ENCODE data around the gene PRR29.

Gene PRR29

GRCh38 chr17:64005734-64006167 is 7.6 kb downstream of the PRR29 start:
- TF ChIP-seq REST (IDR thresholded peaks at IDR 0.05; ENCODE audit: insufficient read depth in 1 of 2, low read depth in 2 of 2, low read length in 2 of 2) (no peak), SIN3A (IDR thresholded peaks at IDR 0.05; ENCODE audit: borderline replicate concordance, insufficient read depth, low read length) (no peak), FOXP2 (optimal IDR thresholded peaks at IDR 0.05; ENCODE audit: borderline replicate concordance, extremely low read depth, extremely low read length, insufficient read depth) (no peak), POLR2AphosphoS5 (IDR thresholded peaks at IDR 0.05; ENCODE audit: low read depth, low read length) (no peak), TAF1 (IDR thresholded peaks at IDR 0.05; ENCODE audit: borderline replicate concordance, insufficient read depth, low read length) (no peak)

- TF ChIP-seq SIN3A (IDR thresholded peaks at IDR 0.05; ENCODE audit: borderline replicate concordance, insufficient read depth, low read length): no peak
- TF ChIP-seq FOXP2 (optimal IDR thresholded peaks at IDR 0.05; ENCODE audit: borderline replicate concordance, extremely low read depth, extremely low read length, insufficient read depth): no peak
- TF ChIP-seq REST (IDR thresholded peaks at IDR 0.05; ENCODE audit: insufficient read depth in 1 of 2, low read depth in 2 of 2, low read length in 2 of 2): no peak
- no peak for TF ChIP-seq POLR2AphosphoS5 (IDR thresholded peaks at IDR 0.05; ENCODE audit: low read depth, low read length)
- TF ChIP-seq TAF1 (IDR thresholded peaks at IDR 0.05; ENCODE audit: borderline replicate concordance, insufficient read depth, low read length): no peak
These were observed 8.4 kb downstream of the PRR29 start for GRCh38 chr17:64006361-64007088.

GRCh38 chr17:64007838-64008282 is 9.7 kb downstream of the PRR29 start:
- TF ChIP-seq TAF1 (IDR thresholded peaks at IDR 0.05; ENCODE audit: borderline replicate concordance, insufficient read depth, low read length) (no peak), REST (IDR thresholded peaks at IDR 0.05; ENCODE audit: insufficient read depth in 1 of 2, low read depth in 2 of 2, low read length in 2 of 2) (no peak), SIN3A (IDR thresholded peaks at IDR 0.05; ENCODE audit: borderline replicate concordance, insufficient read depth, low read length) (no peak), POLR2AphosphoS5 (IDR thresholded peaks at IDR 0.05; ENCODE audit: low read depth, low read length) (no peak), FOXP2 (optimal IDR thresholded peaks at IDR 0.05; ENCODE audit: borderline replicate concordance, extremely low read depth, extremely low read length, insufficient read depth) (no peak)

GRCh38 chr17:64008346-64008745 is 10.2 kb downstream of the PRR29 start:
- TF ChIP-seq FOXP2 (optimal IDR thresholded peaks at IDR 0.05; ENCODE audit: borderline replicate concordance, extremely low read depth, extremely low read length, insufficient read depth): no peak
- TF ChIP-seq POLR2AphosphoS5 (IDR thresholded peaks at IDR 0.05; ENCODE audit: low read depth, low read length): no peak
- no peak for TF ChIP-seq TAF1 (IDR thresholded peaks at IDR 0.05; ENCODE audit: borderline replicate concordance, insufficient read depth, low read length)
- no peak for TF ChIP-seq SIN3A (IDR thresholded peaks at IDR 0.05; ENCODE audit: borderline replicate concordance, insufficient read depth, low read length)
- TF ChIP-seq REST (IDR thresholded peaks at IDR 0.05; ENCODE audit: insufficient read depth in 1 of 2, low read depth in 2 of 2, low read length in 2 of 2): no peak

Data from PFSK-1 (cell line).